ENCODE measurements around the gene GRID1.

The GRID1 gene

GRCh38 chr10:85915245-85915846, 451.2 kb downstream of the GRID1 start:
- no peak for DNase-seq

GRCh38 chr10:85914720-85915119, 451.9 kb downstream of the GRID1 start:
- no peak for DNase-seq

- DNase-seq = no peak
Observed at GRCh38 chr10:85908462-85908861, 458.1 kb downstream of the GRID1 start.

- DNase-seq = no peak
Observed at GRCh38 chr10:85902051-85902450, 464.5 kb downstream of the GRID1 start.

GRCh38 chr10:85901599-85901998, 465.0 kb downstream of the GRID1 start:
- no peak for DNase-seq

- no peak for DNase-seq
Observed at GRCh38 chr10:85900487-85900886, 466.1 kb downstream of the GRID1 start.

GRCh38 chr10:85900061-85900460, 466.5 kb downstream of the GRID1 start:
- DNase-seq = no peak

- no peak for DNase-seq
Observed at GRCh38 chr10:85891472-85891871, 475.1 kb downstream of the GRID1 start.

- DNase-seq = no peak
Observed at GRCh38 chr10:85888559-85888958, 478.0 kb downstream of the GRID1 start.

GRCh38 chr10:85888004-85888403, 478.6 kb downstream of the GRID1 start:
- no peak for DNase-seq

GRCh38 chr10:85874208-85874607, 492.4 kb downstream of the GRID1 start:
- no peak for DNase-seq

- no peak for DNase-seq
Observed at GRCh38 chr10:85873063-85873462, 493.5 kb downstream of the GRID1 start.

- no peak for DNase-seq
Observed at GRCh38 chr10:85868627-85869499, 497.7 kb downstream of the GRID1 start.

GRCh38 chr10:85864868-85865526, 501.6 kb downstream of the GRID1 start:
- no peak for DNase-seq

GRCh38 chr10:85864173-85864549, 502.4 kb downstream of the GRID1 start:
- DNase-seq = no peak

- DNase-seq = no peak
Observed at GRCh38 chr10:85863301-85864172, 503.1 kb downstream of the GRID1 start.

GRCh38 chr10:85862771-85863170, 503.8 kb downstream of the GRID1 start:
- no peak for DNase-seq

- DNase-seq = no peak
Observed at GRCh38 chr10:85861513-85862197, 504.9 kb downstream of the GRID1 start.

GRCh38 chr10:85859859-85860258, 506.7 kb downstream of the GRID1 start:
- DNase-seq = no peak

- no peak for DNase-seq
Observed at GRCh38 chr10:85858776-85859515, 507.6 kb downstream of the GRID1 start.

- no peak for DNase-seq
Observed at GRCh38 chr10:85857791-85858190, 508.8 kb downstream of the GRID1 start.

GRCh38 chr10:85857305-85857704, 509.3 kb downstream of the GRID1 start:
- no peak for DNase-seq

All from stimulated activated naive CD4-positive, alpha-beta T cell (primary cell).